ENCODE data around the gene SAMM50.

Gene SAMM50

DNA sequence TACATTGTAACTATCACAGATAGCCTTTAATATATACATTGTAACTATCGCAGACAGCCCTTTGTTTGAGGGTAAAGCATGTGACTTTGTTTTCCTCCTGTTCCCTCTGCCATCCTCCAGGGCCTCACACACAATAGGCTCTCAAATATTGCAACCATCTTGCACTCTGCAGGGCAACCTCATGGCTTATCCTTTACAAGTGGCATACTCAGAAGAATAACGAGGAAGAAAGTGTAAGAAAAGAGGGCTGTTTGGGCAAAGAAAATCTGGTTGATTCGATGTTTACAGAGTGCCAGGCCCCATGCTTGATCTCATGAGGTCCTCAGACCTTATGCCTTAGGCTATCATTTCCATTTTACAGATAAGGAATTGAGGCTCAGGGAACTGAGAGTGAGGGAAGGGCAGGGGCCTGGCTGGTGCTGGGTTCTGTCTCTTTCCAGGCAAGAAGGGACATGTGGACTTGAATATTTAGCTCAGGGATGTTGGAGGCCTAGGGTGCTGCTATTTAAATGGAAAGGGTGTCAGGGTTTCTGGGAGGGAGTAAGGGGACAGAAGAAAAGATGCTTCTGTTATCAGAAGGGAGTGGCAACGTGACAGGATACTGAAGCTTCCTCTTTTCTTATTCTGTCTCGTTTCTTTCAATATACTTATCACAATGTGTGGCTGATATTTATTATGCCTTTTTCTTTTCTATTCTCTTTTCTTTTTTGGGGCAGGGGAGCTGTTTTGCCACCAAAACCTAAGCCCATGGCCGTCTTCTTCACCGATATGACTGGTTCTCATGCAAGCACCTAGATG lies 1.1 kb upstream of the SAMM50 start:
- TF ChIP-seq, protein P1, sequence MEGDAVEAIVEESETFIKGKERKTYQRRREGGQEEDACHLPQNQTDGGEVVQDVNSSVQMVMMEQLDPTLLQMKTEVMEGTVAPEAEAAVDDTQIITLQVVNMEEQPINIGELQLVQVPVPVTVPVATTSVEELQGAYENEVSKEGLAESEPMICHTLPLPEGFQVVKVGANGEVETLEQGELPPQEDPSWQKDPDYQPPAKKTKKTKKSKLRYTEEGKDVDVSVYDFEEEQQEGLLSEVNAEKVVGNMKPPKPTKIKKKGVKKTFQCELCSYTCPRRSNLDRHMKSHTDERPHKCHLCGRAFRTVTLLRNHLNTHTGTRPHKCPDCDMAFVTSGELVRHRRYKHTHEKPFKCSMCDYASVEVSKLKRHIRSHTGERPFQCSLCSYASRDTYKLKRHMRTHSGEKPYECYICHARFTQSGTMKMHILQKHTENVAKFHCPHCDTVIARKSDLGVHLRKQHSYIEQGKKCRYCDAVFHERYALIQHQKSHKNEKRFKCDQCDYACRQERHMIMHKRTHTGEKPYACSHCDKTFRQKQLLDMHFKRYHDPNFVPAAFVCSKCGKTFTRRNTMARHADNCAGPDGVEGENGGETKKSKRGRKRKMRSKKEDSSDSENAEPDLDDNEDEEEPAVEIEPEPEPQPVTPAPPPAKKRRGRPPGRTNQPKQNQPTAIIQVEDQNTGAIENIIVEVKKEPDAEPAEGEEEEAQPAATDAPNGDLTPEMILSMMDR (IDR thresholded peaks at IDR 0.05; ENCODE audit: extremely low read depth, insufficient read depth, missing control alignments) = no peak
- in situ Hi-C loops (cut with MboI; ENCODE audit: low pct_unique_long_range_greater_than_20kb, low sequenced_read_pairs, unreplicated experiment) = no loop called here
- no peak for DNase-seq (ENCODE audit: low spot score)

DNA sequence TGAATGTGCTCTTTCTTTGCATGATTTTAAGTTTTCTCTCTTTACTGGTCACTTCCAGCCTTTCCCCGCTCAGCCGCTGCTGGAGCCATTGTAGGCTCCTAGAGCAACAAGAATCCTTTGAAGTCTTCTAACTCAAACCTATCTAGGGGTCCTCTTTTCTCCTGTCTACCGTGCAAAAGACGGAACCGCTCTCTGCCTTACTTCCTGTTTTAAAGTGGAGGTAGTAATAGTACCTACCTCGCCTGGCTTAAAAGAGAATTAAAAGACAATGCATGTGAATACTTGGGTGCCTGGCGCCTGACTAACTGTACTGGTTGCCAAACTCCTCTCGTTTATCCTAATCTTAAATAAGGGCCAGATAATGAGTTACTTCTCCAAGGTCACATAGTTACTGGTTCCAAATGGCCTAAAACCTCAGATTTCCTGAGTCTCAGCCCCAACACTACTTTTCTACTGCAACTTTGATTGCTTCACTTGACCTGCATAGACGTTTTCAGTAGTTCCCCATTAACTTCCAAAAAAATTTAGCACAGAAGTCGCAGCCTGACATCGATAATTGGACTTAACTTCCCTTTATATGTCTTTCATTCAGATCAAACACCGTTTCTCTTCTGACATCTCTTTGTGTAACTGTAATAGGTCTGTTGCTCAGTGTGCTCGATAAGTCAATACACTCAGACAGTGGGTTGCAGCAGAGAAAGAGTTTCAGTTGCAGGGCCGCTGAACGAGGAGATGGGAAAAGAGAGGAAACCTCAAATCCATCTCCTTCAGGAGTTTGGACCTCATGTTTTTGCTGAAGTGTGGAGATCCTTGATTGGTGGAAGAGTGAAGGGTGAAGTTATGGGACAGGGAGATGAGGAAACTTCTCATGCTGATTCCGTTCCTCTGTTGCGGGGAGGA lies 891 bp downstream of the SAMM50 start:
- TF ChIP-seq, protein P1 (IDR thresholded peaks at IDR 0.05; ENCODE audit: extremely low read depth, insufficient read depth, missing control alignments) = no peak
- peak; percentile 47 for DNase-seq (ENCODE audit: low spot score)
- in situ Hi-C loops (cut with MboI; ENCODE audit: low pct_unique_long_range_greater_than_20kb, low sequenced_read_pairs, unreplicated experiment) = no loop called here

DNA sequence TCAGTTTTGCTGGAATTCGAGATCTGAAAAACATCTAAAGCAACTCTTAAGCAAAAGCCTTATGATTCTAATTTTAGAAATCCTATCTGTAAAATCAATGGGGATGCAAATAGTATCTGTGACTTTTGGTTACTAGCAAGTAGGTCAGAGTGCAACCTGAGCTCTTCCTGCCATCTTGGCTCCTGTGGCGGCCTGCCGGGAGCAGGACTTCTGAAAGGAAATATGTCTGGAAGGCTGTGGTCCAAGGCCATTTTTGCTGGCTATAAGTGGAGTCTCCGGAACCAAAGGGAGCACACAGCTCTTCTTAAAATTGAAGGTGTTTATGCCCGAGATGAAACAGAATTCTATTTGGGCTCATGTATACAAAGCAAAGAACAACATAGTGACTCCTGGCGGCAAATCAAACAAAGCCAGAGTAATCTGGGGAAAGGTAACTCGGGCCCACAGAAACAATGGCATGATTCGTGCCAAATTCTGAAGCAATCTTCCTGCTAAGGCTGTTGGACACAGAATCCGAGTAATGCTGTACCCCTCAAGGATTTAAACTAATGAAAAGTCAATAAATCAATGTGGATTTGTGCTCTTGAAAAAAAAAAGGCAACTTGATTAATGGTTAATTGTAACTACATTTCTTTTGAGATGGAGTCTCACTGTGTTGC lies 1.7 kb downstream of the SAMM50 start:
- in situ Hi-C loops (cut with MboI; ENCODE audit: low pct_unique_long_range_greater_than_20kb, low sequenced_read_pairs, unreplicated experiment) = no loop called here
- DNase-seq (ENCODE audit: low spot score) = no peak
- TF ChIP-seq, protein P1 (IDR thresholded peaks at IDR 0.05; ENCODE audit: extremely low read depth, insufficient read depth, missing control alignments) = no peak

DNA sequence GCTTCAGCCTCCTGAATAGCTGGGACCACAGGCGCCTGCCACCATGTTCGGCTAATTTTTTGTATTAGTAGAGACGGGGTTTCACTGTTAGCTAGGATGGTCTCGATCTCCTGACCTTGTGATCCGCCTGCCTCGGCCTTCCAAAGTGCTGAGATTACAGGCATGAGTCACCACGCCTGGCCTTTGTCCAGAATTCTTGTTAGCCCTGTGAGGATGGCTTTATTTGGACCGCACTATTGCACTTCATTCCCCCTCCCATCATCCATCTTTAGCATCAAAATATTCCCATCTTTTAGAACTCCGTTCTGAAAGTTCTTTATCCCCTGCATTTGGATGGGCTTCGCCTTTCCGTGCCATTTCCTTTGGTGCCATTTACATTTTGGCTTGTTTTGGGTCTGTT lies 2.6 kb downstream of the SAMM50 start:
- in situ Hi-C loops (cut with MboI; ENCODE audit: low pct_unique_long_range_greater_than_20kb, low sequenced_read_pairs, unreplicated experiment) = no loop called here
- TF ChIP-seq, protein P1 (IDR thresholded peaks at IDR 0.05; ENCODE audit: extremely low read depth, insufficient read depth, missing control alignments) = no peak
- DNase-seq (ENCODE audit: low spot score) = no peak

DNA sequence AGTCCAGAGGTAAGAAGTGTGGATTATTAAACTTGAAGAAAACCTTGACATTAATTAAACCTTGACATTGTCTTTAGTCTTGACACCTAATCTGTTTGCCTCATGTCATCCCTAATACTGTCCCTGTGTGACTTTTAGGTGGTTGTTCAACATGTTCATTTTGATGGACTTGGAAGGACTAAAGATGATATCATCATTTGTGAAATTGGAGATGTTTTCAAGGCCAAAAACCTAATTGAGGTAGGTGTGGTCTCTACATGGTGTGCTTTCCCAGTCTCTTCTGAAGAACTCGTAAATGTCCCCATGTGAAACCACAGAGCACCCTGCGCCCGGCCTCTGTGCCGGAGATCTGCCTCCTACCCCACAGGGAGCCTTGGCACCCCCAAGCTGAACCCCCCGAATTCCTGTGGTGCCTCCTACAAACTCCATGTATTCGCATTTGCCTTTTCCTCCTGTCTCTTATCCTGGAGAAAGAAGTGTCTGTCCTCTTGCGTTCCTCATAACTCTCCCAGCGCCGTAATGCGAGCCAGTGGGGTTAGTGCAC lies 9.1 kb downstream of the SAMM50 start:
- in situ Hi-C loops (cut with MboI; ENCODE audit: low pct_unique_long_range_greater_than_20kb, low sequenced_read_pairs, unreplicated experiment) = no loop called here
- TF ChIP-seq, protein P1 (IDR thresholded peaks at IDR 0.05; ENCODE audit: extremely low read depth, insufficient read depth, missing control alignments) = no peak
- DNase-seq (ENCODE audit: low spot score) = no peak

DNA sequence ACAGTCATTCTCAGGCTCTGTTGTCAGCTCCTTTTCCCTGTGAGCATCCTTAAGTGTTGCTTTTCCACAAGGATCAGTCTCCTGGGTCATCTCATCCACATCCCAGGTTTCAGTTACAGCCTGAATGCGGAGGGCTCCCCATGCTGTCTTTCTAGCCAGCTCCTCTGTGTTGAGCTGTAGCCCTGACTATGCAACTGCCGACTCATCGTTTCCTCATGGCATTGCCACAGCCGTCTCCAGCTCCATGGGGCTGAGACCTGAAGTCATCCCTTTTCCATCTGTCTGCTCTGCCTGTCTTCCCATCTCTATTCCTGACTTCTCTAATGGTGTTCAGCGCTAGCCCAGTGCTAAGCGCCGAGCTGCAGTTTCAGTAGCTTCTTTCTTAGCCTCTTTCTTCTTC lies 11.8 kb downstream of the SAMM50 start:
- TF ChIP-seq, protein P1 (IDR thresholded peaks at IDR 0.05; ENCODE audit: extremely low read depth, insufficient read depth, missing control alignments) = no peak
- in situ Hi-C loops (cut with MboI; ENCODE audit: low pct_unique_long_range_greater_than_20kb, low sequenced_read_pairs, unreplicated experiment) = no loop called here
- DNase-seq (ENCODE audit: low spot score) = no peak

Measured in GM13977 (cell line).